Superior temporal gyrus (tissue), 1 donor: ENCODE data around the gene RHBDF2.
"Not testable (repeated sequence)": the region's sequence is repeated elsewhere in the genome, so short reads cannot be mapped to it uniquely, and the experiment has no call there.

Experiments
- DNase-seq: peaks from one replicate; pipeline ENCODE4 v3.0.0-alpha.2; 2016; ENCODE audit errors: extremely low spot score

The RHBDF2 gene

DNA sequence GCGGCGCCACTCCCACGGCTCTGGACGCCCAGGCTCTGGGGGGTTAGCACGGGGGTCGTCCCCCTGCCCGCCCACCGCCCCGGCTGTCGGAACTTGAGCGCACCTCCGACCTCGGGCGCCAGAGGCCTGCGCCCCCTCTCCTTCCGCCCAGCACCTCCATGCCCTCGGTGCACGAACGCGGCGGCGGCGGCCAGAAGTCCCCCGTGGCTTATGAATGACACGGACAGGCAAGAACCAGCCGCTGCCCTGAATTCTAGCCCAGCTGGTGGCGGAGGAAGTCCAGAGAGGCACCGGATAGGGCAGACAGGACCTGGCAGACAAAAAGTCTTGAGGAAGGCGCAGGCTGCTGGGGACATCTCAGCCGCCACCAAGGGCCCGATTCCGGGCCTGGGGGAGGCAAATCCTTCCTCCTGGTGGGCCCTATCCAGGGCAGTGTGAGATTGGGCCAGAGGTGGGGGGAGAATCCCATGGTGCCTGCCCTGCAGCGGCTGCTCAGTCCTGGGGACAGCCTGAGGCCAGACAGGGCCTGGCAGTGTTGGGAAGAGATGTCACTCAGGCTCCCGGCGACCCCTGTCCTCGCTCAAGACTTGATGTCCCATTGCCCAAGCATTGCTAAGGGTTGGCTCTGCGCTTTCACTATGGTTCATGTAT is 37.2 kb upstream of the RHBDF2 start:
- DNase-seq, result no peak

DNA sequence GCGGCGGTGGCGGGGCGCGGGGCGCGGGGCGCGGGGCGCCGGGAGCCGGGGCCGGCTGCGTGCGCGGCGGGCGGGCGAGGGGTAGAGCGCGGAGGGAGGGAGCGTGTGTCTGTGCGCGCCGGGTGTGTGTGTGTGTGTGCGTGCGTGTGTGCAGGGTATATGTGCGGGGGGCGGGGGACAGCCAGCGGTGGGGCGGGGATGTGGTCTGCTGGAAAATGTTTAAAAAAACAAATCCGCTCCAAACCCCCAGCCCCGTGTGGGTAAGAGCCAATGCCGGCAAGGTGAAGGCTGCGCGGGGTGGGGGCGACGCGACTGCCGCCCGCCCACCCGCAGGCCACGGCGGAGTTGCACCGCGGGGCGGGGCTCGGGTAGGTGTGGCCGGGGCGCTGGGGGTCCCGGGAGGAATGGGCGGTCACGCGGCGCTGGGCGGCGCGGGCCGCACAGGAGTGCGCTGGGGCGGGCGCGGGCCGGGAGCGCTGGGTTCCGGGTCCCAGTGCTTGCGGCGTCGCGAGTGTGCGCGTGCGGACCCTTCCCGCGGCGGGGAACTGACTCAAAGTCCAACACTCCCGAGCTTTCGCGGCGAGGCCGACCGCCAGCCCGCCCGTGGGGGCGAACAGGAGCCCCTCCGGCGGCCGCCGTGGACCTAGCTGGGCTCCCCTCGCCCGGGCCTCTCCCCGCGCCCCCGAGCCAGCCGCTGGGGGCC is 36.5 kb upstream of the RHBDF2 start, which contains the start of gene CYGB:
TSS of gene CYGB (minus strand) at position 132 of the 703 bp plus-strand sequence. CDS start 167 bp downstream, outside the sequence.
- no peak for DNase-seq

DNA sequence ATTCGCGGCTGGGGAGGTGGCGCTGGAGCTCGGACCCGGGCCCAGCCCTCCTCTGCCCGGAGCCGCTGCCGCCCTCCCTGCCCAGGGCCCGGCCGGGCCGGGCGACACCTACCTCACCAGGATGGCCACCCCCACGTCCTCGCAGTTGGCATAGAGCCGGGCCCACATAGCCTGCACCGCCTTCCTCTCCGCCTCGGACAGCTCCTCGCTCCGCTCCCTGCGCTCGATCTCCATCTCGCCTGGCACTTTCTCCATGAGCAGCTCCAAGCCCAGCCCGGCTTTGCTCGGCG is 36.0 kb upstream of the RHBDF2 start:
- no peak for DNase-seq

DNA sequence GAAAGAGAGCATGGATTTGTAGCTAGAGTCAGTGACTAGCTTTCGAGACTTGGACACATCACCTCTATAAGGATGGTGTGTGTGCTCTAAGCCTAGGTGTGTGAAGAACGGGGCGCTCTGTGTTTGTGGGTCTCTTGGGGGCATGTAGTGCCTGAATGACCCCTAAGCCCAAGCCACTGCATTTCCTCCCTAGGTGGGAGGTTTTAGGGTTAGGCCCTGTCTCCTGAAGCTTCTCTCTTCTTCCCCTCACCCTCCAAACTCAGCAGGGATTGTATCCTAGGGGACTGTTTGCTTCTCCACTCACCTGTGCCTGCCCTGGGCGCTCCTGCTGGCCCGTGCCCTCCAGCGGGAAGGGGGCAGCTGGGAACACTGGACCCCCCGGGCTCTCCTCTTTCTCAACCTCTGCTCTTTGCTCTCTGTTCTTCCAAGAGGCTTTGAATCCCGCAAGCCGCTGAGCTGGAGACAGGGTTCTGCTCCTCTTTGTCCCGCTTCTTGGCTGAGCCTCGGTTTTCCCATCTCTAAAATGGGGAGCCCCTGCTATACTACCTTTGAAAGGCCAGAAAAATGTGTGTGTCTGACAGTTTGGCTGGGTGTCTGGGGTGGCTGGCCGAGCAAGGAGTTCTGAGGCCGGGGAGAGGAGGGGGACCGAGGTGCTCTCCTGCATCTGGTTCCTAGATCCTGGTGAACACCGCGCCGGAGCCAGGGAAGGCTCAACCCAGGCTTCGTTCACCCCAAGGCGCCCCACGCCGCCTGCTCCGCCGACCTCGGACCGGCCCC is 35.5 kb upstream of the RHBDF2 start:
- DNase-seq, result no peak

DNA sequence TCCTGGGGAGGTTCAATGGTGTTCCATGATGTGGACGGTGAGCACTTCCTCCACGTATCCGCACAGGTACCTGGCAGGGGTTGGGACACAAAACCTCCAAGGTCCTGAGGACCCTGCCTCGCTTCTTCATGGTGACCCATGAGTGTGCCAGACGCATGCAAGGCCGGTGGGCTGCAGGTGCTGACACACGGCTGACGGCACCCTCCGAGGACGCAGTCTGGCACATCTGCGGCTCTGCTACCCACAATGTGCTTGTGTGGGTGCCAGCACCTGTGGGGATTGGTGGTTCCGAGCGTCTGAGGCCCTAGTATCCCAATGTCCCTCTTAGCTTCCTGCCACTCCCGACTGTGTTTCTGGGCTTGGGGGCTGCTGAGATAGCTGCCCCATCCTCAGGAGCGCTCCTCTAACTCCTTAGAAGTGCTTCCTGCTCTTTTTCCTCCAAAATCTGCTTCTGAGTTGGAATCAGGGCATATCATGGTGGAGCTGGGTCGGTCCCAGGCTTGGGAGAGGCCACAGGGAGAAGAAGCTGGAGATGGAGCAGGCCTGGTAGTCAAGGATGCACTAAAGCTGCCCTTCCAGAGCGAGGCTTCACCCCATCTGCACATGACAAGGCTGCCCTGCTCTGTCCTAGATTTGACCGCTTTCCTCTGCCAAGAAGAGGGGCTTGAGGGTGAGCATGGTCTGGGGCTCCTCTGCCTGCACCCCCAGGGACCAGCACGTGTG is 34.7 kb upstream of the RHBDF2 start:
- DNase-seq, result no peak

DNA sequence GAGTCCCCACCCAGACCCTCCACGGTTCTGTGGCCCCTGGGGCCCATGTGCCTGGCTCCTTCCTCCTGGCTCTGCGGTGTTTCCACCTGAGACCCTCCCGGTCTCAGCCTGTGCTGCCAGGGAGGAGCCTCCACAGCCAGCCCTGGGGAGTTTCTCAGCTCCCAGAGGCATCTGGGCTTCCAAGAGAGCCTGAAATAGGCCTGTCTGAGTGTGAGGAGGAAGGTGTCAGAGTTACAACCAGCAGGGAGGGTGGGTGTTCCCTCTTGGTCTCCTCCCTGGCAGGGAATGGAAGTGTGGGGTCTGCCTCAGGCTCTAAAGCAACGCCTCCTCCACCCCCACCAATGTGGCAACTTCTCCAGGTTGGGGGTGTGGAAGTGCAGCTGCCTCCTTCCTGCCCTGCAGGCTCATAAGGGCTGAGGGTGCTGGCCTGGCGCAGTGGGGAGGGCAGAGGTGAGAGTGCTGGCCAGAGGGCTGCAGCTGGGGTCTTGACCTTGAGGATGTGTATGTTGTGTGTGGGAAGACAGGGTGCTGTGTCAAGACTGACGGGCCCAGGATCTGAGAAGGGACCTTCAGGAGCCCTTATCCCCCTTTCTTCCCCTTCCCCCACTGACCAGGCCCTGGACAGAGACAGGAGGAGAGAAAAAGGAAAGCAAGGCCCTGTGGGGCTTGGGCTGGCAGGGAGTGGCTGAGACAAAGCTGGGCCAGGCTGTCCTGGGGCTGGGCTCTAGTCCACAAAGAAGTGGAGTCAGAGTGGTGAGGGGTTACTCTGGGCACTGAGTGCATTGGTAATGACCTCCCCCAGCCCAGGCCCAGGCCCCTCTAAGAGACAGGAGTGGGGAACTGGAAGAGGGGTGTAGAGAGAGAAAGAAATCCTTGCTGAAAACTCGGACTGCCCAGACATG is 33.9 kb upstream of the RHBDF2 start:
- no peak for DNase-seq

DNA sequence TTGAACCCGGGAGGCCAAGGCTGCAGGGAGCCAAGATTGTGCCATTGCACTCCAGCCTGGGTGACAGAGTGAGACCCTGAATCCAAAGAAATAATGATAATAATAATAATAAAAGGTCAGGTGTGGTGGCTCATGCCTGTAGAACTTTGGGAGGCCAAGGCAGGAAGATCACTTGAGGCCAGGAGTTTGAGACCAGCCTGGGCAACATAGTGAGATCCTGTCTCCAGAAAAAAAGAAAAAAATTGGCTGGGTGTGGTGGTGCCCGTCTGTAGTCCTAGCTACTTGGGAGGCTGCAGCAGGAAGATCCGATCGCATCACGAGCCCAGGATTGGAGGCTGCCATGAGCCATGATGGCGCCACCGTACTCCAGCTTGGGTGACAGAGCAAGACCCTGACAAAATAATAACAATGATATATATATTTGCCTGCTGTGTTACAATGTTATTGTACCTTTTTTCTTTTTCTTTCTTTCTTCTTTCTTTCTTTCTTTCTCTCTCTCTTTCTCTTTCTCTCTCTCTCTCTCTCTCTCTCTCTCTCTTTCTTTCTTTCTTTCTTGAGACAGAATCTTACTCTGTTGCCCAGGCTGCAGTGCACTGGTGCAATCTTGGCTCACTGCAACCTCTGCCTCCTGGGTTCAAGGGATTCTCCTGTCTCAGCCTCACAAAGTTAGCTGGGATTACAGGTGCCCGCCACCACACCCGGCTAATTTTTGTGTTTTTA is 32.6 kb upstream of the RHBDF2 start:
- DNase-seq, result not testable (repeated sequence)

DNA sequence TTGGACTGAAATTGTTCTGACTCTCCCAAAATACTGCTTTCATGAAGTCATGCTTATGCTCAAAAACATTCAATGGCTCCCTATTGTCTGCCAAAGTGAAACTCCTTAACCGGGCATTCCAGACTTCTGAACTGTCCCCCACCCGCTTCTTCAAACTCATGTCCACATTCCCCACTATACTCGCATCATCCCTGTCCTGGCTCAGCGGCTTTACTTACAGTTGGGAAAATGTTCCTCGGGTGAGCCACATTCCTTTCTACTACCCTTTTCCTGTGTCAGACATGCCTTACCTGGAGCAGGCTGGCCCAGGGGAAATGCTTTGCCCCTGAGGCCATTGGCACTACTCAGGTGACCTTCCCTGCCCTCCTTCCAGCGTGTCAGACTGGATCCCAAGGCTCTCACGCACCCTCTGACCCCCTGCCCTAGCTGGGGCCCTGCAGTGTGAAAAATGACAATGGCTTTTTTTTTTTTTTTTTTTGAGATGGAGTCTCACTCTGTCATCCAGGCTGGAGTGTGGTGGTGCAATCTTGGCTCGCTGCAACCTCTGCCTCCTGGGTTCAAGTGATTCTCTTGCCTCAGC is 30.9 kb upstream of the RHBDF2 start:
- no peak for DNase-seq

DNA sequence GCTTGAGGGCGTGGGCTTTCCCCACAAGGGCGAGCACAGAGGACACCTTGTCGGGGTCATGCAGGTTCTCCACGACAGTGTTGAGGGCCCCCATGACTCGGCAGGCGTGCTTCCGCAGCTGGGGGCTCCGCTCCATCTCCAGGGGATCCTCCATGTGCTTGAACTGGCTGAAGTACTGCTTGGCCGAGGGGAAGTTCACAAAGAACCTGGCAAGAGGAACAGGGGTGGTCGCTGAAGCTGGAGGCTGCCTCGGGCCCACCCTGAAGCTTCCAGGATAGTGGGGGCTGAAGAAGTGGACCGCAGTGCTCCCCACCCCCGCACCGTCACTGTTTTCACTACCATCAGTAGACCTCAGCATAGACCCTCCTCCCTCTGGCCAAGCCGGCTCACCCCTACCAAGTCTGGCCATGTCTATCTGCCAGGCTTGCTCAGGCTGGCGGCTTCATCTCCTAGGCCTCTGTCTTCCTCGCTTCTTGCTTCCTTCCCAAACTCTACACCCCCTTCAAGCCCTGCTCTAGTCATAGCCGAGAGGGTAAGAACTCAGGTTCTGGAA is 30.3 kb upstream of the RHBDF2 start:
- no peak for DNase-seq

DNA sequence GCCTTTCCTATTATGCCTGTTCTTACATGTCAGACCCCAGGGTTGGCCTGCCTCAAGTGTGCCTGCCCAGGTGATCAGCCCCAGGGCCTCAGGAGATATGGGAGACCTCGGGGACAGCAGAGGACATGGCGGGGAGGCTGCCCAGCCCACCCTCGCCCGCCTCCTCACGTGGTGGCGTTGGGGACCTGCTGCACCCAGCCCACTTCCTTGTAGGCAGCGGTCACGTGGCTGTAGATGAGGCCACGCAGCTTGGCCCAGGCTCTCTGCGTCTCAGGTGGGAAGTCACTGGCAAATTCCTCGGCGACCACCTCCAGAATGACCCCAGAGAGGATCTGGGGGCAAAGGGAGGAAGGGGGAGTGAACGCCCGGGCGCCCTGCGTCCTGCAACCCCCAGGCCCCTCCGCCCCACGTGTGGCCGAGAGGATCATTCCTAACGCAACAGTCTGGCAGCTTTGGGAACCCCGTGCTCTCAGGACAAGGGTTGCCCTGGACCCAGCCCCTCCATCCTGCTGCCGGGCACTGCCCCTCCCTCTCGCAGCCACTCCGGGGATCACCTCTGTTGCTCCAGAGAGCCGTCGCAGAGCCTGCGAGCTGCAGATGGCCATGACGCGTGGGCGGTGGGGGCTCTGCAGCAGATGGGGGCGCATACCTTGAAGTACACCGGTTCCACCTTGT is 29.7 kb upstream of the RHBDF2 start:
- no peak for DNase-seq

DNA sequence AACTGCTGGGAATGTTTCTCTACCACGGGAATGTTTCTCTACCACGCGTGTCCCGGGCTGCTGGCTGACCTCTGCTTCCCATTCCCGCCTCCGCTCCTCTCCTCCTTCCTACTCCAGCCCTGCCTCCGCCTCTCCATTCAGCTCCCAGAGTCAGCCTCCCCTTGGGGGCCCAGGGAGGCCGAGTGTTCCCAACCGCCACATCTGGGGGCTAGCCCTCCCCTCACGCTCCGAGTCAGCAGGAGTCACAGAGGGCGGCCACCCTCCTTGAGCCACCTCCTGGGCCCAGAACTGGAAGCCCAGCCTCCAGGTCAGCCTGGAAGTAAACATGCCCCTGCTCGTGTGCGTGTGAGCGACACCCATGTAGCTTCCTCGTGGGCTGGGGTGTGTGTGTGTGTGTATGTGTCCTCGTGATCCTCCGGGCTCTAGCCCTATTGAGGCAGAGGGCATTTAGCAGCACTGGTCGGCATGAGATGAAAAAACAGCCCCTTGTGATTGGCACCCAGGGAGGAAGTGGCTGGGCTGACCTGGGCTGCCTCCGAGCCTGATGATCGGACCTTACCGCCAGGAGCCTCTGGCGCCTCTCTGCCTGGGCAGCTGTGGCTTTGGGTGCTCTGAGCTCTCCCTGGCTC is 29.0 kb upstream of the RHBDF2 start:
- no peak for DNase-seq

DNA sequence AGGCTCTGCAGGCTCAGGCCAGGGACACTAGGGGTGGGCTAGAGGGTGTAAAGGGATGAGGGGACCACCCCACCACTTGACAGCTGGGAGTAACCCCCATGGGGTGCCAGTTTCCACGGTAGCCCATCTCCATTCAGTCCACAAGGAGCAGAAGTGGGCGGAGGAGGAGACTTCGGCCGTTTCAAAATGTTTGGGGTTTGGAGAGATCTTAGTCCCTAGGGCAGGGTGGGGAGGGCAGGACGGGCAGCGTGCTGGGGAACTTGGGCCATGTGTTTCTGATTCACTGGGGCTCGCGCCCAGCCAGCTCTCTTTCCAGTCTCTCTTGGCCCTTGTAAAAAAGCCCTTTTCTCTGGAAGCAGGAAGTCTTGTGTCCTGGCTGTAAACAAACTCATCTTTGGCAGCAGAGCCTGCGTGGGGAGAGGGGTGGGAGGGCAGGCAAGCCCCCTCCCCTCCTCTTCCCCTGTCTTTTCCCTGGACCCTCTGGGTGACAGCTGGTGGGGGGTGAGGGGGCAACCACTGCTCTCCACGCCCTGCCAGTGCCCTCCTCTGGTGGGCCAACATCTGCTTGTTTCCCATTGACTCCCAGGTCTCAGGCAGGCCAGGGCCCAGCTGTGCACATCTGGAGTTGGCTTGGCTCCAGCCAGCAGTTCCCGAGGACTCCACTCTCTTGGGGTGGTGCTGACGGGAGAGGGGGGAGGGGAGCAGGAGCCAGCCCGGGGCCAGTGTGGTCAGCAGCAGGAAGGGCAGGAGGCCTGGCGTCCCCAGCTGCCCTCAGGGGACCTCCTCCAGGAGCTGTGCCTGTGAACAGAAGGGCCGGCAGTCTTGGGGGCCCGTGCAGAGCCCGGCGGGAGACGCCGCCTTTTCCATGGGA is 28.2 kb upstream of the RHBDF2 start:
- DNase-seq, result no peak

DNA sequence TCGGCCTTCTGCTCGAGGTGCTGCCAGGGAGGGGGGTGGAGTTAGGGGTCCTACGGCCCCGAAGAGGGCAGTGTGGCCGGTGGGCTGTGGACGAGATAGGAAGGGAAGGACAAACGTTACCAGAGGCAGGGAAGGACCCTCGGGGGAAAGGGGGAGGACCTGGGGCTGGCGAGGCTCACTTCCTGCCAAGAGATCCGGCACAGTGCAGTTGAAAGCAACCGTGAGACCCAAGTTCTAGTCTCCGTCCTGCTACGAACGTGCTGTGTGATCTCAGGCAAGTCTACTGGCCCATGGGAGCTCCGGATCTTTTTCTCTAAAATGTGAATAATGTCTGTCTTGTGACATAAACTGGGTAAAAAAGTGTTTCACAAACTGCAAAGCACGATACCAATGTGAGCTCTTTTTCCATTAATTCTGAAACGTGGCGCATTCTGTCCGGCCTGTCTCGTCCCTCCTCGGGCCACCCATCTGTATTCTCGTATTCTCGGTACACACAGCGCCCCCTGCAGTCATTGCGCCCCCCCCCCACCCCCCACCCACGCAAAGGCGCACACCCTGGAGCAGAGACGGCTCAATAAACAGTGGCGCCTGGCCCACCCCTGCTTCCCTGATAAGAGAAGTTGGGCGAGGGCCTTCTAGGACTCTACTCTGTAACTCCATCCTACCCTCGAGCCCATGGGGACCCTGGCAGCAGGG is 27.5 kb upstream of the RHBDF2 start:
- DNase-seq, result no peak

DNA sequence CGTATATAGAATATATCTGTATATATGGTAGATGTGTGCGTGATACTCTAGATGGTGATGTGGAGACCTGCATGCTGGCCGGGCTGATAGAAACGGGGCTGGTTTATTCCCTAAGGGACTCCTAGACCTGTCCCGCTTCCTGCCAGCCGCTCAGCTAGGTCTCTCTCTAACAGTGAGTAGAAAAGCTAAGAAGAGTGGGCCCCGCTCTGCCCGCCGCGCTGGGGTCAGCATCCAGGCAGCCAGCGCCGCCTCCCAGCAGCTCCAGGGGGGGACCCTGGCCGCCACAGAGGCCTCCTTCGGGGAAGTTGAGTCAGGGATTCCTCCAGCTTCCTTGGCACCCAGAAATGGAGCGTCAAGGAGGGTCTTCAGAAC is 26.9 kb upstream of the RHBDF2 start:
- no peak for DNase-seq

DNA sequence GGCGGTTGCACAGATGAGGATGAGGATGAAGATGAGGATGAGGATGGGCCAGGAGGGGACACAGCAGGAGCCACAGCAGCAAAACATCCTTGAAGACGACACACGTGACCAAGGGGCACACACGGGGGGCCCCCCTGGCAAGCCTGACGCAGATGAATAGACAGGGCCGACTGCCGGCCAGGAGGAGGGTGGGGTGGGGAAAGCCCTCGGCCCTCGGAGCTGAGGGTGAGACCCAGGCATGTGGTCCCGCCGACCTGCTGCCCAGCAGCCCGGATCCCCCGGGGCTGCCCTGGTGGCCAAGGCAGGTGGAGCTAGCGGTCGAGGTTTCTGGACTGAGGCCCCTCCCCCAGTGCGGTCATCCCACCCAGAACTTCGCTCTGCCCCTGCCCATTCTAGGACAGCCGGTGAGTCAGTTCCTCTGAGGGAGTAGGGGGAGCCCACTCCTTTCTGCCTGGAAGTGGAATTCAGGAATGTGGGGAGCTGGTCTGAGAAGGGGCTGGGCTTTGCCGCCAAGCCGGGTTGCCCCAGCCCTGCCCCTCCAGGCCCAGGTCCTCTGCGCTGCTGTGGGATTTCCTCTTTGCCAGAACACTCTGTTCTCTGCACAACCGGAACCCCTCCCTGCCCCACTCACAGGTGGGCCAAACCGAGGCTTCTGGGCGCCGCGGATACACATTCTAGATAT is 26.3 kb upstream of the RHBDF2 start:
- DNase-seq, result no peak

DNA sequence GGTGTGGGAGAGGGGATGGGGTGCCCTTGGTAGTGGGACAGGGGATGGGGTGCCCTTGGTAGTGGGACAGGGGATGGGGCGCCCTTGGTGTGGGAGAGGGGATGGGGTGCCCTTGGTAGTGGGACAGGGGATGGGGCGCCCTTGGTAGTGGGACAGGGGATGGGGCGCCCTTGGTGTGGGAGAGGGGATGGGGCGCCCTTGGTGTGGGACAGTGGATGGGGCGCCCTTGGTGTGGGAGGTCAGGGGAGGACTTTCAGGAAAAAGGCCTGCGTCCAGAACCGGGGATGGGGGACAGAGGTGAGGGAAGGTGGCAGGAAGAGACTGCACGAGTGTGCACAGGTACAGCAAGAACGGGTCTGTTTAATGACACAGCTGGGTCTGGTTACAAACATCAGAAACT is 25.8 kb upstream of the RHBDF2 start:
- not testable (repeated sequence) for DNase-seq

DNA sequence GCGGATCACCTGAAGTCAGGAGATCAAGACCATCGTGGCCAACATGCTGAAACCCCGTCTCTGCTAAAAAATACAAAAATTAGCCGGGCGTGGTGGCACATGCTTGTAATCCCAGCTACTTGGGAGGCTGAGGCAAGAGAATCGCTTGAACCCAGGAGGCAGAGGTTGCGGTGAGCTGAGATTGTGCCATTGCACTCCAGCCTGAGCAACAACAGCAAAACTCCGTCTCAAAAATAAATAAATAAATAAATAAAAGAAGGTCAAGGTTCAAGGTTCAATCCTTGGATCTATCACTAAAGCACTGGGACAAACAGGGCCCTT is 24.2 kb upstream of the RHBDF2 start:
- DNase-seq, result not testable (repeated sequence)
